ENCODE results near the gene TGFA. TPM values are rescaled to one million over a fixed set of nuclear protein-coding genes. Genes with fewer than 3 reads are reported as not detected.

TGFA gene
- total and polyA plus RNA-seq, 10 of the 15 experiments (the other 5 are each of a cell fraction or from before 2014, with no cell fraction given): 0.03 to 0.23 TPM; not detected in 8

- Histone ChIP-seq H2AFZ (ENCODE audit: control insufficient read depth, low read depth, low read length) (no peak overlapping the region), H3K9me3 (replicated peaks; ENCODE audit: control insufficient read depth, insufficient read depth, low read length) (no peaks in the 10 kb centered on the region), H3K79me2 (ENCODE audit: control insufficient read depth, insufficient read depth, low read length) (no peaks in the 10 kb centered on the region), H3K27ac (ENCODE audit: control insufficient read depth, insufficient read depth) (no peak overlapping the region), H3K4me1 (ENCODE audit: control insufficient read depth, insufficient read depth, low read length) (no peaks in the 10 kb centered on the region), H3K4me3 (no peak overlapping the region), H4K20me1 (ENCODE audit: control insufficient read depth, insufficient read depth) (no peaks in the 10 kb centered on the region; the same call in 1 of the 2 replicates), H3K9ac (ENCODE audit: control insufficient read depth, insufficient read depth, low read length) (no peak overlapping the region), H3K36me3 (ENCODE audit: control insufficient read depth in 2 of 2, insufficient read depth in 2 of 2, low read length in 1 of 2) (no peaks in the 10 kb centered on the region), H3K4me2 (ENCODE audit: control insufficient read depth, insufficient read depth) (no peak overlapping the region), H3K27me3 (replicated peaks in 1 of 2; ENCODE audit: control insufficient read depth in 2 of 2, insufficient read depth in 2 of 2, low read length in 1 of 2) (peaks cover 6 to 9% of the 10 kb centered on the region in 2 experiments)
- CTCF ChIA-PET: no interaction called here
- FAIRE-seq (no peak), DNase-seq (ENCODE audit: low read depth, low spot score) (no peak), ATAC-seq (no peak)
- in situ Hi-C loops (cut with MboI): no loop called here
- SMC1A ChIA-PET (ENCODE audit: uncharacterized antibody, unreplicated experiment): no interaction called here
- RAD21 ChIA-PET (ENCODE audit: unreplicated experiment): no interaction called here
- WGBS (ENCODE audit: insufficient coverage, insufficient replicate concordance, low lambda C conversion rate, missing lambda C conversion rate): 23% methylated on average over 6 of the region's 6 CpGs
- POLR2A ChIA-PET: no interaction called here
- no TSS peak for BruUV-seq (replicated peaks)
- intact Hi-C loops (cut with micrococcal nuclease; ENCODE audit: unreplicated experiment): no loop called here
- no peak for TF ChIP-seq ASH2L (IDR thresholded peaks at IDR 0.05; ENCODE audit: borderline replicate concordance, low read depth)
- TF ChIP-seq PAX5 (IDR thresholded peaks at IDR 0.05; ENCODE audit: borderline replicate concordance, low read depth, low read length): no peak
- no peak for TF ChIP-seq ZNF687 (IDR thresholded peaks at IDR 0.05)
- no peak for TF ChIP-seq ZBTB40 (IDR thresholded peaks at IDR 0.05; ENCODE audit: borderline replicate concordance)
- TF ChIP-seq ETV6 (conservative IDR thresholded peaks at IDR 0.05 in 1 of 2, IDR thresholded peaks at IDR 0.05 in 1 of 2; ENCODE audit: borderline replicate concordance in 1 of 2, low read depth in 1 of 2): no peak
- no peak for TF ChIP-seq USF2 (IDR thresholded peaks at IDR 0.05; ENCODE audit: borderline replicate concordance, low read depth, low read length)
- no peak for TF ChIP-seq NR2C2 (IDR thresholded peaks at IDR 0.05; ENCODE audit: borderline replicate concordance, control insufficient read depth, insufficient read length, low read depth)
- no peak for TF ChIP-seq MYB (IDR thresholded peaks at IDR 0.05; ENCODE audit: borderline replicate concordance, low read depth, low read length)
- TF ChIP-seq SP1 (IDR thresholded peaks at IDR 0.05; ENCODE audit: low read depth, low read length): no peak
- TF ChIP-seq FOXK2 (IDR thresholded peaks at IDR 0.05): no peak
- TF ChIP-seq NFYB (IDR thresholded peaks at IDR 0.05; ENCODE audit: insufficient read depth, low read depth, low read length): no peak
- no peak for TF ChIP-seq ZNF622 (IDR thresholded peaks at IDR 0.05)
Measured at GRCh38 chr2:70548233-70548632, 5.4 kb downstream of the TGFA start.
